Liver (tissue), 3 donors: ENCODE data around the gene NXPH4.

Source experiments
- EGR1 ChIP-seq, 2 donors: IDR thresholded peaks; 2 replicates each; pipeline ENCODE4 v1.6.1; 2016 to 2018; ENCODE audit warnings: antibody characterized with exemption in 2 of 2, low read depth in 2 of 2
- FOXA1 ChIP-seq: IDR thresholded peaks from 2 replicates; pipeline ENCODE4 v1.6.1; 2016; ENCODE audit warnings: antibody characterized with exemption
- GABPA ChIP-seq, 2 donors: IDR thresholded peaks in 1 of 2; conservative IDR thresholded peaks in 1 of 2; 2 replicates each; pipeline ENCODE4 v1.6.1; 2016; ENCODE audit warnings: antibody characterized with exemption in 2 of 2, mild to moderate bottlenecking in 1 of 2, moderate library complexity in 1 of 2
- HNF4A ChIP-seq, 2 donors: conservative IDR thresholded peaks; 2 replicates each; pipeline ENCODE4 v1.6.1; 2016; ENCODE audit warnings: antibody characterized with exemption in 2 of 2, mild to moderate bottlenecking in 2 of 2
- JUND ChIP-seq, 2 donors: IDR thresholded peaks; 2 replicates each; pipeline ENCODE4 v1.6.1; 2016; ENCODE audit warnings: antibody characterized with exemption in 2 of 2
- MAX ChIP-seq: IDR thresholded peaks from 2 replicates; pipeline ENCODE4 v1.6.1; 2016; ENCODE audit warnings: antibody characterized with exemption
- RAD21 ChIP-seq, 2 donors: IDR thresholded peaks; 2 replicates each; pipeline ENCODE4 v1.6.1; 2016; ENCODE audit warnings: antibody characterized with exemption in 2 of 2, mild to moderate bottlenecking in 2 of 2
- REST ChIP-seq: IDR thresholded peaks from 2 replicates; pipeline ENCODE4 v1.6.1; 2016; ENCODE audit warnings: antibody characterized with exemption, mild to moderate bottlenecking
- SP1 ChIP-seq: IDR thresholded peaks from 2 replicates; pipeline ENCODE4 v1.6.1; 2018; ENCODE audit warnings: antibody characterized with exemption, mild to moderate bottlenecking
- TAF1 ChIP-seq: conservative IDR thresholded peaks from 2 replicates; pipeline ENCODE4 v1.6.1; 2016; ENCODE audit warnings: antibody characterized with exemption, mild to moderate bottlenecking
- YY1 ChIP-seq: IDR thresholded peaks from 2 replicates; pipeline ENCODE4 v1.6.1; 2016; ENCODE audit warnings: antibody characterized with exemption, mild to moderate bottlenecking
- TF ChIP-seq, protein P1 (sequence below): fragments of 150-350 bp; IDR thresholded peaks from 2 replicates; pipeline ENCODE4 v1.5.1; 2017; ENCODE audit warnings: improper control_type of control experiment, low read depth, low read length; ENCODE audit not compliant: missing input control
- TF ChIP-seq, protein P2 (sequence below): IDR thresholded peaks from 2 replicates; pipeline ENCODE4 v1.6.1; 2016; ENCODE audit warnings: antibody characterized with exemption
- donor health status: healthy.
- donor health status: healthy.

DNA sequence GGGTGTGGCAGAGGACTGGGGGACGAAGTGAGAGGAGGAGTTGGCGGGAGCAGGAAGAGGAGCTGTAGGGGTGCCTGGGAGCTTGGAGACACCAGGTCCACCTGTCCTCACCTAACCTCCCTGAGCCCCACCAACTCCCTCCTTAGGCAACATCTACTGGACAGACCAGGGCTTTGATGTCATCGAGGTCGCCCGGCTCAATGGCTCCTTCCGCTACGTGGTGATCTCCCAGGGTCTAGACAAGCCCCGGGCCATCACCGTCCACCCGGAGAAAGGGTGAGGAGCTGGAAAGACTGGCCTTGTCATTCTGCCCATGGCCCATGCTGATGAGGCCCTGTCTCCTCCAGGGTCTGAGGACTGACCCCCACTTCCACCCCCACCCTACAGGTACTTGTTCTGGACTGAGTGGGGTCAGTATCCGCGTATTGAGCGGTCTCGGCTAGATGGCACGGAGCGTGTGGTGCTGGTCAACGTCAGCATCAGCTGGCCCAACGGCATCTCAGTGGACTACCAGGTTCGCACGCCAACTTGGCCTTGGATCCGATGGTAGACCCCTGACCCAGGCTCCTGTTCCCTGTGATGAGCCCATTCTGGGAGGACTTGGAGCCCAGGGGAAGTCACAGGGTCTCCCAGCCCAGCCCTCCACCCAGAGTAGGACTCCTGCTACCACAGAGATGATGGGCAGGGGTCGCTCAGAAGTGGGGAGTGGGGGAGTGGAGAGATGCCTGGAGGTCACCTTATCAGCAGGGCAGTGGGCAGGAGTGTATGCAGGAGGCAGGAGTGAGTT lies 32.5 kb upstream of the NXPH4 start:
- TF ChIP-seq, protein P1, sequence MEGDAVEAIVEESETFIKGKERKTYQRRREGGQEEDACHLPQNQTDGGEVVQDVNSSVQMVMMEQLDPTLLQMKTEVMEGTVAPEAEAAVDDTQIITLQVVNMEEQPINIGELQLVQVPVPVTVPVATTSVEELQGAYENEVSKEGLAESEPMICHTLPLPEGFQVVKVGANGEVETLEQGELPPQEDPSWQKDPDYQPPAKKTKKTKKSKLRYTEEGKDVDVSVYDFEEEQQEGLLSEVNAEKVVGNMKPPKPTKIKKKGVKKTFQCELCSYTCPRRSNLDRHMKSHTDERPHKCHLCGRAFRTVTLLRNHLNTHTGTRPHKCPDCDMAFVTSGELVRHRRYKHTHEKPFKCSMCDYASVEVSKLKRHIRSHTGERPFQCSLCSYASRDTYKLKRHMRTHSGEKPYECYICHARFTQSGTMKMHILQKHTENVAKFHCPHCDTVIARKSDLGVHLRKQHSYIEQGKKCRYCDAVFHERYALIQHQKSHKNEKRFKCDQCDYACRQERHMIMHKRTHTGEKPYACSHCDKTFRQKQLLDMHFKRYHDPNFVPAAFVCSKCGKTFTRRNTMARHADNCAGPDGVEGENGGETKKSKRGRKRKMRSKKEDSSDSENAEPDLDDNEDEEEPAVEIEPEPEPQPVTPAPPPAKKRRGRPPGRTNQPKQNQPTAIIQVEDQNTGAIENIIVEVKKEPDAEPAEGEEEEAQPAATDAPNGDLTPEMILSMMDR: no peak
- TF ChIP-seq REST: no peak
- no peak for TF ChIP-seq TAF1
- no peak for TF ChIP-seq MAX
- no peak for TF ChIP-seq RAD21 (IDR thresholded peaks at IDR 0.05)
- no peak for TF ChIP-seq HNF4A (conservative IDR thresholded peaks at IDR 0.05)
- no peak for TF ChIP-seq EGR1 (IDR thresholded peaks at IDR 0.05; ENCODE audit: low read depth in 2 of 2)
- TF ChIP-seq SP1: no peak
- TF ChIP-seq YY1: no peak
- TF ChIP-seq, protein P2, sequence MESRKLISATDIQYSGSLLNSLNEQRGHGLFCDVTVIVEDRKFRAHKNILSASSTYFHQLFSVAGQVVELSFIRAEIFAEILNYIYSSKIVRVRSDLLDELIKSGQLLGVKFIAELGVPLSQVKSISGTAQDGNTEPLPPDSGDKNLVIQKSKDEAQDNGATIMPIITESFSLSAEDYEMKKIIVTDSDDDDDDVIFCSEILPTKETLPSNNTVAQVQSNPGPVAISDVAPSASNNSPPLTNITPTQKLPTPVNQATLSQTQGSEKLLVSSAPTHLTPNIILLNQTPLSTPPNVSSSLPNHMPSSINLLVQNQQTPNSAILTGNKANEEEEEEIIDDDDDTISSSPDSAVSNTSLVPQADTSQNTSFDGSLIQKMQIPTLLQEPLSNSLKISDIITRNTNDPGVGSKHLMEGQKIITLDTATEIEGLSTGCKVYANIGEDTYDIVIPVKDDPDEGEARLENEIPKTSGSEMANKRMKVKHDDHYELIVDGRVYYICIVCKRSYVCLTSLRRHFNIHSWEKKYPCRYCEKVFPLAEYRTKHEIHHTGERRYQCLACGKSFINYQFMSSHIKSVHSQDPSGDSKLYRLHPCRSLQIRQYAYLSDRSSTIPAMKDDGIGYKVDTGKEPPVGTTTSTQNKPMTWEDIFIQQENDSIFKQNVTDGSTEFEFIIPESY: no peak
- no peak for TF ChIP-seq GABPA (IDR thresholded peaks at IDR 0.05 in 1 of 2, conservative IDR thresholded peaks at IDR 0.05 in 1 of 2)
- no peak for TF ChIP-seq JUND (IDR thresholded peaks at IDR 0.05)
- TF ChIP-seq FOXA1: no peak
